Fibroblast of skin of left quadriceps (primary cell): Measurements from ENCODE around the gene MIDN.

Experiments used
- DNase-seq, 2 experiments: peaks; one replicate each; pipeline ENCODE4 v3.0.0-alpha.2; 2013; ENCODE audit warnings: low read depth in 2 of 2

MIDN gene

DNA sequence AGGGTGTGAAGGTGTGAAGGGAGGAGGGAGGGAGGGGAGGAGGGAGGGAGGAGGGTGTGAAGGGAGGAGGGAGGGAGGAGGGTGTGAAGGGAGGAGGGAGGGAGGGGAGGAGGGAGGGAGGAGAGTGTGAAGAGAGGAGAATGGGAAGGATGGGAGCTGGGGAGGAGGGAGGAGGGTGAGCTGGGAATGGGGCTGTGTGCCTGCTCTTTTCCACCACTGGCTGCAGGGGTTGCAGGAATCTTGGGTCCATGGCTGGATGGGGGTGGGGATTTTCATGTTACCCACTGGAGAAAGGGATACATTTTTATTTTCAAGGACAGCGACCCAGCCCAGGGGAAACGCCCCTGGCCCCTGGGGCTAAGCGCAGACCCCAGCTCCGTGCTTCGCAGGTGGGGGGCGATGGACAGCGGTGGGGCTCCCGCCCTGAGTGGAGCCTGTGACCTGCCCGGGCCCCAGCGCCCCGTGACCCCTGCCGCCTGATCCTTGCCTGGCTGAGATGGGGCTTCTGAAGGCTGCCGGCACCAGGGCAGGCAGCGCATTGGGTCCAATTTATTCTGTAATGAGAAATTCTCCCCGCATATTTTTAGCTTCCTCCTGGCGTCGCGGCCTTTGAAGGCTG lies 34.3 kb downstream of the MIDN start:
- no peak for DNase-seq

DNA sequence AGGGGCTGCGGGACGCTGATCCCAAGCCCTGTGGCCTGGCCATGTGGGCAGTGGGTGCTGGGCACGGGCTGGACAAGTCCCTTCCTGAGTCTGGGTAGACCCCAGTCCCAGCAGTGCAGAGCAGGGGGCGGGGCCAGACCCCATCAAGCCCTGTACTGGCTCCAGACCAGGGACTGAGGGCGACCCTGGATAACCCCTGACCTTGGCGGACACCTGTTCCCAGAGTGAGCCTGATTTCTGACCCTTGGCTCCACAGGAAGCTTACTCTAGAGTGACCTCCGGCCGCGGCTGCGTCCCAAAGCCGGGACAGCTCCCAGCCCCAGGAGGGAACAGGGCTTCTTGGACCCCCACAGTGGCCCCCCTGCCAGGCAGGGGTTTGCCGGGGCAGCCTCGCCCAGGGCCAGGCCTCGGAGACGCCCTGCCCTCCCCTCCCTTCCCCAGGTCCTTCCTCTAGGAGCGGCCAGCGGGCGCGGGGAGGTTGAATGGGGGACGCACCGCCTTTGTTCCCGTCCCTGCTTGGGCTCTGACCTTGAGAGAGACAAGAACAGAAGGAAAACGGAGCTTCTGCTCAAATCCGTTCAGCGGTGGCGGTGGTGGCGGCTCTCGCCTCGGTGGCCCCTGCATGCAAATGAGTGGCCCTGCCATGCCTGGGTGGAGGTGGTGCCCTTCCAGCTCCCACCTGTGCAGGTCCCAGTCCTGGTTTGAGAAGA lies 35.0 kb downstream of the MIDN start:
- DNase-seq: no peak

DNA sequence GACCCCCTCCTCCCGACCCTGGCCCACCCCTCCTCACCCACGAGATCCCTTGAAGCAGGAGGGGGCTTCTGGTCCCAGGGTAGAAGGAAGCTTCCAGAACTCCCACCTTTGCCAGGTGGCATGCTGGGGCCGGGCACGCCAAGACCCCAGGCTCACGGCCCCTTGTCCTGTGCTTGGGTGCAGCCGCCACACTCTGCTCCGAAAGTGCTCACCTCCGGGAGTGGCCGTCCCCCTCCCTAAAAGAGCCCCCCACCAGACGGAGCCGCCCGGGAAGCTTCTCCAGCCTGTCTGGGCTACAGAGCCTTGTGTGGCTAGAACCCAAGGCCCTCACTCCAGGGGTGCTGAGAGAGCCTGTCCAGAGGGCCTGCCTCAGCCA lies 35.5 kb downstream of the MIDN start:
- DNase-seq: no peak

DNA sequence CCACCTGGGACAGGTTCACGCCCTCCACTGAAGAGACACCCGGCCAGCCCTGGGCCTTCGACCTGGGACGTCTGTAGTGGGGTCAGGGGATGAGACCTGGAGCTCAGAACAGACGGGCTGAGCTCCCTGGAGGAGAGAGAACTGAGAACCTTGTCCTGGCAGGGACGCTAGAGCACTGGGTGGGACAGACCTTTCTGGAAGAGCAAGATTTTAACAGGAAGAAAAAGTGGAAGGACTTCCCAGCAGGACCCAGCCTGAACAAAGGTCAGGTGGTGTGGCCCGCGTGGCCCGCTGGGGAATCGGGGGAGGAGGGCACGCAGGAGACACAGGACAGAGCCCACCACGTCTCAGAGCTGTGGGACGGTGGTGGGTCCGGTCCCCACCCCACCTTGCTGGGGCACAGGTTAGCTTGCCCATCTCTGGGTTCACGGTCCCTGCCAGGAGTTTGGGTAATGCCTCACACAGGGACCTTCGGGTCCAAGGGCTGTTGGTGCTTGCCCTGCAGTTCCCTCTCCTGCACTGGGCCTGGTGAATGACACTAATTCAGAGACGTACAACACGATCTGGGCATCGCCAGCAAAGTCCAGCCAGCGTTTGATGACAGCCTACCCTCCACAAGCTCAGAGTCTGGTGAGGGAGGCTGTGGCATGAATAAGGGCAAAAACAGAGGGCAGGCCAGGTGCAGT lies 36.1 kb downstream of the MIDN start:
- DNase-seq: no peak

DNA sequence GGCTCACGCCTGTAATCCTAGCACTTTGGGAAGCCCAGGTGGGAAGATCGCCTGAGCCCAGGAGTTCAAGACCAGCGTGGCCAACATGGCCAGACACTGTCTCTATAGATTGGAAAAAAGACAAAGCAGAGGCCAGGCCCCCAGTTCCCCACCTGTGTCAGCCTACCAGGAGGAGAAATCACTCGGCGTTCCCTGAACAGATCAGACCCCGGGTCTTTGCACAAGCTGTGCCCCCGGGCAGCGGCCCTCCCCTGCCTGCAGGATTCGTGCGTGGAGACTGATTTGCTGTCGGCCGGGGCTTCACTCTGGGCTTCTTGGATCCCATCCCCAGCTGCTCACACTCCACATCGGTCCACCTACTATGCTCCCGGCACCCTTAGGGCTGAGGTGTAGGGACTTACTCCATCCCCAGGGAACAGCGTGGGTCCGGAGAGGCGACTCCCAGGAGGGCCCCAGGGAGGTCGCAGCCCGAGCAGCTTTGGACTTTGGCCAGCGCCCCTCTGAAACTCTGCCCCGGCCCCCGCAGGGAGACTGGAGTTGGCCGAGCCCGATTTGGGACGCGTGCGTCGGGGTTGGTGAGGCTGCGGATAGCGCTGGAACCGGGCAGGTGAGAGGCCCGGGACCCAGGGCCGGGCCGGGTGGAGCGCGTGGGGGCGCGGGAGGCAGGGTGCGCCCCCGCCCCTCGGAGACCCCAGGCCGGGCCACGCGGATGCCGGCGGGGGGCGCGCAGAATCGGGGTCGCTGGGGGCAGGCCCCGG lies 36.8 kb downstream of the MIDN start:
- DNase-seq: no peak

DNA sequence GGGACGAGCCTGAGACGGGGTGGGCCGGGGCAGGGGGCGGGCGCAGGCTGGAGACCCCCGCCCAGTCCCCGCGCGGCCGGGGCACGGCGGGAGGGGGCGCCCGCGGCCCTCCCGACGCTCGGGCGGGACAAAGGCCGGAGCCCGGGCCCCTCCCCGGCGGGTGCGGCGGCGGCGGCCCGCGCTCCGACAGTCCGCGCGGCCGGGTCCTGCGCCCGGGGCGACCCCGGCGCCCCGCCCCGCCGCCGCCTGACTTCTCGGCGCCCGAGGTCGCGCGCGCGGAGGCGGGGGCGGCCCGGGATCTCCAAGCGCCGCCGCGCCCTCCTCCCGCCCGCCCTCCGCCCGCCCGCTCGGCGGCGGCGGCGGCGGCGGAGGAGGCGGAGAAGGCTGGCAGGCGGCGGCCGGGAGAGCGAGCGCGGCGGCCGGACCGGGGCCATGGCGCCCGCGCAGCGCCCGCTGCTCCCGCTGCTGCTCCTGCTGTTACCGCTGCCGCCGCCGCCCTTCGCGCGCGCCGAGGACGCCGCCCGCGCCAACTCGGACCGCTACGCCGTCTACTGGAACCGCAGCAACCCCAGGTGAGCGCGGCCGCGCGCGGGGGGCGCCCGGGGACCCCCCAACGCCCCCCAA lies 37.5 kb downstream of the MIDN start, which contains the start of gene EFNA2:
Gene EFNA2, plus strand, starts transcription at position 137 of the 624 bp plus-strand sequence. Its CDS starts 296 bp downstream, at position 433.
- no peak for DNase-seq

DNA sequence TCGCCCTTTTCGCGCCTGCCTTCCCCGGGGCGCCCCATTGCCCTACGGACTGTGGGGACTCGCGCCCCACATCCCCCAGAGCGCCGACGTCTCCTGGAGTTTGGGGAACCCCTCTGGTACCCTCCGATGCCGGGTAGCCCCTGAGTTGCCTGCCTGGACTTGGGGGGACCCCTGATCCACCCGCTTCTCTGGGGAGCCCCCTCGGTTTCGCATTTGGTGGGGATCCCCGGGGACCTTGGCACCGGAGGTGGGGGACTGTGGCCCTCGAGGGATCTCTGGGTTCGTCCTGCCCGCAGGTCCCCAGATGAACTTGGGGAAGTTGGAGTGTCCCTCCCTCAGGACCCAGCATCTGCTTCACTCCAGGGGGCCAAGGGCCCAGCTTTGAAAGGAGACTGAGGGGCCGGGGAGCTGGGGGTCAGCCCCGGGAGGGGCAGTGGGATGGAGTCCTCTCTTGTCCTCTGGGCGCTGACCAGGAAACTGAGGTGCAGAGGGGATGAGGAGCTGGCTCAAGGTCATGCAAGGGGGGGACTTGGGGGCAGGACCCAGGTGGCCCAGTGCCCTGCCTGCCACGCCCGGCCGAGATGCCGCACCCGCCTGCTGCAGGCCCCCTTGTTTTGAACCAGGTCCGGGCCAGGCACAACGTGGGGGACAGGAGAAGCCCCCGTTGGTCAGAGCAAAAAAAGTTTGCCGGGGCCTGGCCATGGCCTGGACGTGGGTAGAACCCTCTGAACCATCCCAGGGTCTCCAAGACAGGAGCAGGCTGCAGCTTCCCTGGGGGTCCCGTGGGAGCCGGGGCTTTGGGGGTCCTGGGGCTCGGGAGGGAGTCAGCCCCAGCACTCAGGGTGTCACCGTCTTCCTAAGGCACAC lies 38.3 kb downstream of the MIDN start:
- DNase-seq: no peak

DNA sequence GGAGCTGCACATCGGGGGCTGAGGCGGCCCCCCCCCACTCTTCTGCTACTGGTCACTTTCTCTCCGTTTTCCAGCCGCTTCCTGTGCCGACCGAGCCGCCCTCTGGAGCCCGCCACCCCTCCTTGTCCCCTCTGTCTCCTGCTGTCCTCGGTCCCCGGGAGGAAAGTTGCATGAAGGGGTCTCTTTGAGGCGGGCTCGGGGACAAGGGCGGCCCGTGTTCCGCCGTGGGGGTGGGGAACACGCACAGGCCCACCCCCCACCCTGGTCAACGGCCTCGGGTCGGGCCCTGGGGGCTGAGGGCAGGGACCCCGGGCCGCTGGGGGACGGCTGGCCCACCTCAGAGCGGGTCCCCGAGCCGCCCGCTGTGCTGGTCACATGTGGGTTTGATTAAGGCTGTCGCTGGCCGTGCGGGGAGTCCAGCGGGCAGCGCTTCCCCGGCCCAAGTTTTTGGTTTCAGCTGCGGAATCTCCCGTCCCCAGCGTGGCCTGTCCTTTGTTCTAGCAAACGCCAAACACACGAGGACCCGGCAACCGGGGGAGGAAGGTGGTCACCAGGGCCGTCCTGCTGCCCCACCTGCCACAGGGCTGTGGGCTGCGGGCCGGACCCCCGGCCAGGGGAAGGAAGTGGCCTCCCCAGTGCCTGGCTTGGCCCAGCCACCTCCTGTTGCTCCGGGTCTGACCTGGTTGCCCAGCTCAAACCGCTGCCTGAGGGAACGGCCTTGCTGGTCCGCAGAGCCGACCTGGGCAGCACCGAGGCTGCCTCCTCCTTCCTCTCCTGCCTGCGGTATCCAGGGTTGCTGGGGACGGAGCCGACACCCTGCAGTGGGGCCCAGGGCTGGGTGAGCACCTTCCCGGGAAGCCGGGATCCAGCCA lies 39.2 kb downstream of the MIDN start:
- DNase-seq: no peak

DNA sequence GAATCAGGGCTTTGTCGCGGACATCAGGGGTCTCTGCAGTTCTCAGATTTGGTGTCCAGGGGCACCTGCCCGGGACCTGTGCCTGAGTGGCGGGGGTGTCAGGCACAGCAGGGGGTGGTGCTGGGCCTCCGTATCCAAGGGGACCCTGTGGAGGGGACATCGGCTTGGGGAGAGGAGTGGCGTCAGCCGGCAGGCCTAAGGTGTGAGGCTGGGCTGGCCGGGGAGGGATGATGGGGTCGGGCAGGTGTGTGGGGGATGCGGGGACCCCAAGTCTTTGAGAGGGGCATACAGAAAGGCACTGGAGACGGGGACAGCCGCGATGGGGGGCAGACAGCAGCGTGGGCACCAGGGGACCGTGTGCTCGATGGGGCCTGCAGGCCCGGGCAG lies 39.8 kb downstream of the MIDN start:
- no peak for DNase-seq

DNA sequence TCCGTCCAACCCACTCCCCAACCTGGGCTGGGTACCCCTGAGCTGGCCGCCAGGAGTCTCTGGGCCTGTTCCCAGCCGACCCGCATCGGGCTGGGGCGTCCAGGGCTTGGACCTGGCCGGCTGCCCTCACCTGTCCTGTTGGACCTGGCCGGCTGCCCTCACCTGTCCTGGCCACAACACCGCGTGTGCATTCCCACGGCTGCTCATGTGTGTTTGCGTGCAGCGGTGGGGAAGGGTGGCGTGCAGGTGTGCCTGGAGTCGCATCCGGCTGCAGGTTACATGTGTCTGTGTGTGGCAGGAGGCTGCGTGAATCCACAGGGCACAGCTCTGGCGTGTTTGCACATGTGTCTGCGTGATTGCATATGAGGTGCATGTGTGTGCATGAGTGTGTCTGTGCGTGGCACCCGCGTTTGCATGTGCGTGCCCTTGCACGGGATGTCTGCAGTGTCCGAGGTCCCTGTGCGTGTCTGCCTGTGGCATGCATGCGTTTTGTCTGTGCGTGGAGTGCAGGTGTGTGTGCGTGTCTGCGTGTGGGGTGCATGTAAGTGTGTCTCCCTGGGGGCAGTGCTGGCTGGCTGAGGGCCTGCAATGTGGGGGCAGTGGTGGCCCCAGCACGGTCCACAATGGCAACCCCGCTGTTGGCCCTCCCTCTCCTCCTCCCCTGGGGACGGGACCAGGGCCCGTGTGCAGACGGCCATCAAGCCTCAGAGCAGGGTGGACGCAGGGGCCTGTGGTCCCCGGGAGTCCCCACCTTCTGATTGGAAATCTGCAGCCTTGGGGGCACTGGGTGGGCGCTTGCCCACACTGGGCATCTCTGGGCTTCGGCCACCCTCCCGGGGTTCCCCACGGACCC lies 40.7 kb downstream of the MIDN start:
- DNase-seq: no peak

DNA sequence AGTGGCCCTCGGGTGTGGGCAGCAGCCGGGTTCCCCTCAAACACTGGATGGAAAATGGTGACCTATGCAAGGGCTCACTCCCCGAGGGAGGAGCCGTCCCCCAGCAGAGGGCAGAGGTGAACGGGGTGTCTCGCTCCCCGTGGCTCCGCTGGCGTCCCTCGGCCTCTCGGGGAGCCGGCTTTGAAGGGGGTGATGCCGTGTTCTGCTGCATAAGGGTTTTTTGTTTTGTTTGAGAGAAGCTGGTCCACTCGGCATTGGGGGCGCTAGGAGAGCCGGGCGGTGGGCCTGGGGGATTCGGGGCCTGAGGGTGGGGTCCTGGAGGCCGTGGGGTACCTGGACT lies 41.3 kb downstream of the MIDN start:
- no peak for DNase-seq

DNA sequence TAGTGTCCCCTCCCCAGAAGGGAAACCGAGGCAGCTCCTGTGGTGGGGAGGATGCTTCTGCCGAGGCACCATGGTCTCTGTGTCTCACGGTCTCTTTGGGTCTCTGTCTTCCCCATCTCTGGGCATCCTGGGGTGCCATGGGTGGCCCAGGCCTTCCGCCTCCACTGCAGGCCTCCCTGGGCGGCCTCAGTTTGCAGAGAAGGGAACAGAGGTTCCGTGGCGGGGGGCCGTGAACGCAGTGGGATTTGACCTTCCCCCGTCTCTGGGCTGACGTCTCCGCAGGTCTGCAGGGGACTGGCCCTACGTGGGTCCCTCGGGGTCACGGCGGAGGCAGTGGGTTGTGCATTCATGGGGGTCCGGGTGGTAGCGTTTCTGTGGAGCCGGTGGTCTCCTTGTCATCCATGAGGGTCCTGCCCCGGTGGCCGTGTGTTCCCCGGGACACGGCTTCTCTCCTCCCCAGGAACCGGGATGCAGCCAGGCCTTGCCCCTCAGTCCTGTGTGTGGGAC lies 41.9 kb downstream of the MIDN start:
- DNase-seq: no peak

DNA sequence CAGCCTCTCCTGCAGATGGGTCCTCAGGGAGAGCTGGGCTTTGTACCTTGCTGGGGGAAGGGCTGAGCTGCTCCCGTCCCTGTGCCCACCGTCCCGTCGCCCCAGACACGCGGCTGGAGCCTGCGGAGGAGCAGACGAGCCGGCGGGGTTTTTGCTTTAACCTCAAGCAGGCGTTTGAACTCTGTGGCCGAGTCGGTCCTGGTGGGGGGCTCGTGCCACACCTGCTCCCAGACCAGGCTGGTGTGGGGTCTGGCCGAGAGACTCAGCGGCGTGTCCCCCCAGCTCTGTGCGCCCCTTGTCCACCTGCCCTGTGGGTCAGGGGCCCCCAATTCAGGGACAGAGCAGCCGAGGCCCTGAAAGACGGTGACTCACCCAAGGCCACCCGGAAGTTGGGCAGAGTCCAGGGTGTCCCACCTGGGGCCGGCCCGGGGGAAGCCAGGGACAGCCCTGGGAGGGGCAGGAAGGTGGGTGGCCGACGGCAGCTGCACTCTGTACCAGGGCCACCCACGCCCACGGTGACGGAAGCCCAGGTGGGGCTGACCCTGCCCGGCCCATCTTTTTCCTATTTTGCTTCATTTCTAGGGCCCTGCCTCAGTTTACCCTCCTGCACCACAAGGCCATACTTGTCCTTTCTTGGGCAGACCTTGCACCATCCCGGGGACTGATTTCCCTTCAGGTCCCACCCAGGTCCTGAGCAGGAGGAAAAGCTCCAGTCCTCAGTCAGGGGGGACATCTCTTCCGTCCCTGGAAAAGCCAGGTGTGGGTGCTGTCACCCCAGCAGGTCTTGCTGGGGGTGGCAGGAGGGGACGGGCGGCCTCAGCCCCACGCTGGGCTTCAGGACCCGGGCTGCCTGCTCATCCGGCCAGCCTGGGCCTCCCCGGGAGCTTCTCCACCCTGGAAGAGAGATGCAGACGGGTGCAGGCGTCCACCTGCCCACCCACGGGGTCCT lies 42.6 kb downstream of the MIDN start:
- DNase-seq: no peak

DNA sequence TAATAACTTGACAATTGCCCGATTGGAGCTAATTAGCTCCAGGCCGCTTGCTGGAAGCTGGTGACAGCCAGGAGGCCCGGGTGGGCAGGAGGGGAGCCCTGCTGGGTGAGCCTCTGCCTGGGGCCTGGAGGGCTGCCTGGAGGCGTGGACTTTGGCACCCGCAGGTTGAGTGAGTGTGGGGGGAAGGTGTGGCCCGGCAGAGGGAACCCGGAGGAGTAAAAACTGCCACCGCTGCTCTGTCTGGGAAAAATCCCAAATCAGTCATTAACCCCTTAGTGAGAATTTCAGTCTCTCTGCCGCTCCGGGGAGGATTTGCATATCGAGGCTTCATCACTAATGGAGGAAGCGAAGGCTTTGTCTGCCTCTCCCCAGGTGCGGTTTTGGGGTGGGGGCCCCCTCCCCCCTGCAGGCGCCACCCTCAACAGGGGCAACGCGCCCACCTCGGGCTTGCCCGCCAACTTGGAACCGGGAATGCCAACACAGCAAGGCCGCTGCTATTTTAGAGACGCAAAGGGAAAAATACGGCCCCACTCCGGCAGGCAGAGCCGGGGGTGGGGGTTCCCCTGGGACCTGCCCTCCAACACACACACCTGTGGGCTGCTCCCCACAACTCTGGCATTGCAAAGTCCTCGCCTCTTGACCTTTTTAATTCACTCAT lies 43.5 kb downstream of the MIDN start:
- DNase-seq: no peak

DNA sequence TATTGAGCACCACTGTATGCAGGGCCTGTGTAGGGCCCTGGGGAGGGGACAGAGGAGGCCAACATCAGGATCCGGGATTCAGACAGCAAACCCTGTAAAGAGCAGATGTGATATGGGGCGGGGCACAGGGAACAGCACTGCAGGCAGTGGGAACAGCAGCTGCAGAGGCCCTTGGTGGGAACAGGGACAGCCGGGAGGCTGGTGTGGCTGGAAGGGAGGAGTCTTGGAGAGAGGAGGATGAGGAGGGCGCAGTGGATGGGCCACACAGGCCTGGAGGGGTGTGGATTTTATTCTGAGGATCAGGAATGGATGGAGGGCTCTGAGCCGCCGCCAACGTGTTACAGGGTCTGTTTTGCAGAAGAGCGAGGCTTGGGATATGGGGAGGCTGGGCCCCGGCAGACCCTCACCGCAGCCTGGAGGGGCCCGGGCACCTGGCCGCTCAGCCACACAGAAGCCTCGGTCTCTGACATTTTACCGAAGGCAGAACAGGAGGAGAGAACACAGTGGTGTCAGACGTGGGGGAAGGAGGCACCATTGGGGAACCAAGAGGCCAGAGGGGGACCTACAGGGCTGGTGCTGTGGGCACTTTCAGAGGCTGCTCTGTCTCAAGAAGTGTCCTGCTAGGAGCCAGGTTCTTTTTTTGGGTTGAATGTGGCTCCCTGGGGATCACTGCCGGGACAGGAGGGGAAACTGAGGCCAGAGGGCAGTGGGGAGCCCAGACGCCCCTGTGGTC lies 44.2 kb downstream of the MIDN start:
- no peak for DNase-seq

DNA sequence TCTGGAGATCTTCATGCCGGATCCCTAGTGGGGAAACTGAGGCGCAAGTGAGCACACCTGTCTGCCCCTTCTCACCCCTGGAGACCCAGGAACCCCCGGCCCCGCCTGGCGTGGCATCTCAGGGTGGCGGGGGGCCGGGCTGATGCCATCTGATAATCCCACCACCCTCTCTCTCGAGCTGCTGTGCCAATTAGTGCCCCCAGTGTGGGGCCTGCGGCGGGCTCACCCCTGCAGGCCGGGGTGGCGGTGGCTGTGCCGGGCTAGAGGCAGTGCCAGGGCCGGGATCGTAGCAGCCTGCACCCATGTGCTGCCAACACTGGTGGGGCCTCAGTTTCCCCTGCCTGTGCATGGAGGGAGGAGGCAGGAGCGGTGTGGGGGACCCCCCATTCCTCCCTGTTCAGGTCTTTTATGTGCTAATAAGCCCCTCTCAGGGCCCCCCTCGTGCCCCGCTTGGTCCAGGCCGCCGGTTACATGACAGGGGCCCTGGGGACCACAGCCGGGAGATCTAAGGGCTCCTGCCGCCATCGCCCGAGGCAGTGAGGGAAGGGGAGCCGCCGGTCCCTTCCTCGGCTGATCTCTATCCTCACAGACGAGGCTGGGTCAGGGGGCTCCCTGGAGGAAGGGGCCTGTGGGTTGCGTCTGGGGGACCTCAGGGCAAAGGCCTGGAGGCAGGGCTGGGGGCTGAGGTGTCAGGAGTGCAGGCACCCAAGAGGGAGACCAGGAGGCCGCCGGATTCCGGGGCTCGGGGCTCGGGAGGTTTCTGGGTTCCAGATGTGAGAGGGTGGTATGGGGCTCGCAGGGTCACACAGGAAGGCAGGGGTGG lies 45.6 kb downstream of the MIDN start:
- no peak for DNase-seq
